Globus pallidus (tissue), 1 donor: ENCODE data around the gene KRT6A.
A peak's percentile ranks its signal among the peaks of the same experiment; 100 is the strongest.

Experiments
- DNase-seq: peaks from one replicate; pipeline ENCODE4 v3.0.0-alpha.2; 2015; ENCODE audit warnings: low spot score

Gene KRT6A

GRCh38 chr12:52493172-52493571, at the start of gene KRT6A:
KRT6A (minus strand) TSS chr12:52493257; CDS start chr12:52493188, 69 bp downstream.
- DNase-seq = no peak

- no peak for DNase-seq
Measured at GRCh38 chr12:52542157-52542556, 49.1 kb upstream of the KRT6A start.

GRCh38 chr12:52541709-52542108, 48.7 kb upstream of the KRT6A start:
- no peak for DNase-seq

GRCh38 chr12:52540531-52540930, 47.5 kb upstream of the KRT6A start:
- DNase-seq = no peak

- DNase-seq = no peak
Measured at GRCh38 chr12:52539821-52540173, 46.7 kb upstream of the KRT6A start.

- DNase-seq = no peak
Measured at GRCh38 chr12:52539083-52539820, 46.2 kb upstream of the KRT6A start.

- DNase-seq = no peak
Measured at GRCh38 chr12:52537101-52537500, 44.0 kb upstream of the KRT6A start.

- no peak for DNase-seq
Measured at GRCh38 chr12:52535574-52535973, 42.5 kb upstream of the KRT6A start.

GRCh38 chr12:52534482-52534881, 41.4 kb upstream of the KRT6A start:
- DNase-seq = no peak

GRCh38 chr12:52533686-52534470, 40.8 kb upstream of the KRT6A start:
- no peak for DNase-seq

GRCh38 chr12:52532636-52533035, 39.6 kb upstream of the KRT6A start:
- DNase-seq = no peak

GRCh38 chr12:52531566-52532300, 38.7 kb upstream of the KRT6A start:
- peak; percentile 24 for DNase-seq

- DNase-seq = no peak
Measured at GRCh38 chr12:52530905-52531304, 37.8 kb upstream of the KRT6A start.

- no peak for DNase-seq
Measured at GRCh38 chr12:52530366-52530765, 37.3 kb upstream of the KRT6A start.

- no peak for DNase-seq
Measured at GRCh38 chr12:52529846-52530245, 36.8 kb upstream of the KRT6A start.

- DNase-seq = no peak
Measured at GRCh38 chr12:52529417-52529816, 36.4 kb upstream of the KRT6A start.

GRCh38 chr12:52528641-52529143, 35.6 kb upstream of the KRT6A start:
- peak; percentile 88 for DNase-seq

- no peak for DNase-seq
Measured at GRCh38 chr12:52527121-52527800, 34.2 kb upstream of the KRT6A start.

GRCh38 chr12:52526511-52526951, 33.5 kb upstream of the KRT6A start:
- no peak for DNase-seq

- no peak for DNase-seq
Measured at GRCh38 chr12:52525661-52526499, 32.8 kb upstream of the KRT6A start.
